Breast epithelium (tissue), 4 donors: ENCODE measurements around the gene AP2A1. TPM values are rescaled to one million over a fixed set of nuclear protein-coding genes. Genes with fewer than 3 reads are reported as not detected.

Source experiments
- DNase-seq, 2 donors: peaks; one replicate each; pipeline ENCODE4 v3.0.0-alpha.2; 2019; ENCODE audit warnings: low spot score in 2 of 2
- H3K27ac ChIP-seq, 2 donors: fragments of 200-600 bp; sonication (generic) in 1 of 2; one replicate each; pipeline ENCODE4 v1.5.1; 2016 to 2019; ENCODE audit warnings: mild to moderate bottlenecking in 1 of 2
- H3K27me3 ChIP-seq, 2 donors: fragments of 200-600 bp; sonication (generic) in 1 of 2; one replicate each; pipeline versions ENCODE4 v1.5.1 to v1.6.0; 2017 to 2019; ENCODE audit warnings: control low read depth in 1 of 2, mild to moderate bottlenecking in 1 of 2
- H3K36me3 ChIP-seq: fragments of 200-600 bp; one replicate; pipeline ENCODE4 v1.5.1; 2019
- H3K4me1 ChIP-seq, 2 donors: fragments of 200-600 bp; sonication (generic); one replicate each; pipeline ENCODE4 v1.5.1; 2016 to 2019; ENCODE audit warnings: control low read depth in 1 of 2
- H3K4me3 ChIP-seq, 3 donors: fragments of 200-600 bp; sonication (generic); 1 replicate in 2 of 3; 2 replicates in 1 of 3; pipeline ENCODE4 v1.5.1; 2016 to 2019; ENCODE audit warnings: mild to moderate bottlenecking in 3 of 3, moderate library complexity in 2 of 3
- H3K9me3 ChIP-seq, 2 donors: fragments of 200-600 bp; sonication (generic) in 1 of 2; one replicate each; pipeline ENCODE4 v1.5.1; 2016 to 2019; ENCODE audit warnings: control low read depth in 1 of 2
- POLR2A ChIP-seq: fragments of 450-650 bp; IDR thresholded peaks from one replicate; pipeline ENCODE4 v1.6.1; 2016; ENCODE audit warnings: antibody characterized with exemption, mild to moderate bottlenecking, moderate library complexity
- POLR2AphosphoS5 ChIP-seq, 3 donors: sonication (generic); formaldehyde crosslinking; IDR thresholded peaks; one replicate each; pipeline ENCODE4 v1.6.1; 2017; ENCODE audit warnings: antibody characterized with exemption in 3 of 3
- intact Hi-C: fragments of 100-400 bp; cut with DNase I; formaldehyde crosslinking; loops from one replicate; pipeline ENCODE4 v1.15.1; 2023; ENCODE audit warnings: low total_unique reads
- total RNA-seq, 3 donors: library from RNA; depleted of rRNA; stranded (reverse); fragments of >200 nt; gene quantifications; one replicate each; pipeline ENCODE4 v1.1.0, GENCODE V29; 2016
- TF ChIP-seq, protein P1 (sequence below), 3 donors: fragments of 450-650 bp; IDR thresholded peaks; one replicate each; pipeline ENCODE4 v1.5.1; 2016 to 2017; ENCODE audit warnings: antibody characterized with exemption in 3 of 3, mild to moderate bottlenecking in 3 of 3, moderate library complexity in 3 of 3

Gene AP2A1
- total RNA-seq, 3 donors from 2014 or later, result 42.1 to 71.0 (median 59.3) TPM

DNA sequence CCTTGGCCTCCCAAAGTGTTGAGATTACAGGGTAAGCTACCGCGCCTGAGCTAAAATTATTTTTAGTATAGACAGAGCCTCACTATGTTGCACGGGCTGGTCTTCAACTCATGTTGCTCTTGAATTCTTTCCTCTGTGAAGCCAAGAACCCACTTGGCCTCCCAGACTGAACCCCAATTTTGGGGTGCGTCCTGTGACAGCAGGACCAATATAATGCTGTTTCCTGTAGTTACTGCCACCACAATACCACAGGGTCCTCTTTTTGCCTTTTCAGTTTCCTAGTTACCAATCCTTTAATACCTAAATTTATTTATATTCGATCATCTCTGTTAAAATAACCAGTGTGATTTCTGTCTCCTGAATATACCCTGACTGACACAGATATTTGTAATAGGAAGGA lies 36.6 kb upstream of the AP2A1 start:
- no peaks in the 10 kb centered on the region for H3K36me3 ChIP-seq
- H3K9me3 ChIP-seq, result no peaks in the 10 kb centered on the region
- no peak for DNase-seq
- TF ChIP-seq POLR2A (no peak), POLR2AphosphoS5 (IDR thresholded peaks at IDR 0.05) (no peak)
- TF ChIP-seq, protein P1, sequence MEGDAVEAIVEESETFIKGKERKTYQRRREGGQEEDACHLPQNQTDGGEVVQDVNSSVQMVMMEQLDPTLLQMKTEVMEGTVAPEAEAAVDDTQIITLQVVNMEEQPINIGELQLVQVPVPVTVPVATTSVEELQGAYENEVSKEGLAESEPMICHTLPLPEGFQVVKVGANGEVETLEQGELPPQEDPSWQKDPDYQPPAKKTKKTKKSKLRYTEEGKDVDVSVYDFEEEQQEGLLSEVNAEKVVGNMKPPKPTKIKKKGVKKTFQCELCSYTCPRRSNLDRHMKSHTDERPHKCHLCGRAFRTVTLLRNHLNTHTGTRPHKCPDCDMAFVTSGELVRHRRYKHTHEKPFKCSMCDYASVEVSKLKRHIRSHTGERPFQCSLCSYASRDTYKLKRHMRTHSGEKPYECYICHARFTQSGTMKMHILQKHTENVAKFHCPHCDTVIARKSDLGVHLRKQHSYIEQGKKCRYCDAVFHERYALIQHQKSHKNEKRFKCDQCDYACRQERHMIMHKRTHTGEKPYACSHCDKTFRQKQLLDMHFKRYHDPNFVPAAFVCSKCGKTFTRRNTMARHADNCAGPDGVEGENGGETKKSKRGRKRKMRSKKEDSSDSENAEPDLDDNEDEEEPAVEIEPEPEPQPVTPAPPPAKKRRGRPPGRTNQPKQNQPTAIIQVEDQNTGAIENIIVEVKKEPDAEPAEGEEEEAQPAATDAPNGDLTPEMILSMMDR (IDR thresholded peaks at IDR 0.05), result no peak
- H3K4me1 ChIP-seq, result no peaks in the 10 kb centered on the region
- no peak overlapping the region for H3K27ac ChIP-seq
- H3K27me3 ChIP-seq, result no peaks in the 10 kb centered on the region
- H3K4me3 ChIP-seq, result no peak overlapping the region
- intact Hi-C loops, result no loop called here

DNA sequence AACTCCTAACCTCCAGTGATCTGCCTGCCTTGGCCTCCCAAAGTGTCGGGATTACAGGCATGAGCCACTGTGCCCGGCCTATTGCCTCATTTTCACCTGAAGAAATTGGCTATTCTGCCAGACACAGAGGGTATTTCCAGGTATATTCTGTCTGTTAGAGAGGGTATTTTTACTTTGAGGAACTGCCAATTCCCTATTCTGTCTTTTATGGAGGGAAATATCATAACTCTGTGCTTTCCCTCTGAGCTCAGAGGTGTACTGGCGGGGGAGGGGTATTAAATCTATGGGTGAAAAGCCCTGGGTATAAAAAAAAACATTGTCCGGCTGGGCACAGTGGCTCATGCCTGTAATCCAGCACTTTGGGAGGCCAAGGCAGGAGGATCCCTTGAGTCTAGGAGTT lies 28.5 kb upstream of the AP2A1 start:
- intact Hi-C loops, result no loop called here

DNA sequence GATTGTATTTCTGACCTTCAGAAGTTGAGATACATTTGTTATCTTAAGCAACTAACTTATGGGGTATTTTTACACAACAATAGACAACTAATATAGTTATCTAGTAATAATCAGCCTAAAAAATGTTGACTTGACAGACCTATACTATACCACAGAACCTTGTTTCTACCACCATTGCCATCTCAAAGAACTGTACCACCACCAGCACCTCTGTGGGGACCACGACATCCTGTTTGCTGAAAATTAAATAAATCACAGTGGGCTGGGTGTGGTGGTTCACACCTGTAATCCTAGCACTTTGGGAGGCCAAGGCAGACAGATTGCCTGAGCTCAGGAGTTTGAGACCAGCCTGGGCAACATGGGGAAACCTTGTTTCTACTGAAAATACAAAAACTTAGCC lies 27.7 kb upstream of the AP2A1 start:
- Histone ChIP-seq H3K4me1 (no peaks in the 10 kb centered on the region), H3K27me3 (no peaks in the 10 kb centered on the region), H3K4me3 (no peak overlapping the region), H3K36me3 (no peaks in the 10 kb centered on the region), H3K9me3 (no peaks in the 10 kb centered on the region), H3K27ac (no peak overlapping the region)
- intact Hi-C loops, result no loop called here
- DNase-seq, result no peak
- TF ChIP-seq POLR2AphosphoS5 (IDR thresholded peaks at IDR 0.05) (no peak), POLR2A (no peak)
- TF ChIP-seq, protein P1 (IDR thresholded peaks at IDR 0.05), result no peak

More for the DNA sequence above, 28.5 kb upstream of the AP2A1 start:
- no peaks in the 10 kb centered on the region for H3K9me3 ChIP-seq
- no peak overlapping the region for H3K27ac ChIP-seq
- no peak overlapping the region for H3K4me3 ChIP-seq
- no peak for TF ChIP-seq POLR2A
- TF ChIP-seq, protein P1 (IDR thresholded peaks at IDR 0.05), result no peak
- H3K36me3 ChIP-seq, result no peaks in the 10 kb centered on the region
- no peak for DNase-seq
- H3K4me1 ChIP-seq, result no peaks in the 10 kb centered on the region
- no peaks in the 10 kb centered on the region for H3K27me3 ChIP-seq

DNA sequence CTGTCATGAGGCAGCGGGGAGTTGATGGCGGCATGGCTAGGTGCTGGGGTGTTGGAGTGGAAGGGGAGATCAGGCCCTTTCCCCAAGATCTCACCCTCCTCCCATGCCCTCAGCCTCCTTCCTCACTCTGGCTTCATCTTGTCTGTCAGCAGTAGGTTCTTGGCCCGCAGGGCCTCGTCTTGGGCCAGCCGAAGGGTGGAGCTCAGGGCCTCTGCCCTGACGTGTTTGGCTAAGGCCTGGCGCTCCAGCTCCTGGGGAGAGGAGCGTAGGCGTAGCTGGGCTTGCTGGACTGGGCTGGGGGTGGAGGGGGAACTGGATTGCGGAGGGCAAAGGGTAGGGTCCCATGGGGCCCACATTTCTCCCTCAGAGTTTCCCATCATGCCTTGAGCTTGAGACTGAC lies 26.9 kb upstream of the AP2A1 start:
- Histone ChIP-seq H3K27me3 (no peaks in the 10 kb centered on the region), H3K4me1 (no peaks in the 10 kb centered on the region), H3K27ac (no peak overlapping the region), H3K4me3 (no peak overlapping the region), H3K9me3 (no peaks in the 10 kb centered on the region), H3K36me3 (no peaks in the 10 kb centered on the region)
- TF ChIP-seq POLR2AphosphoS5 (IDR thresholded peaks at IDR 0.05) (no peak), POLR2A (no peak)
- TF ChIP-seq, protein P1 (IDR thresholded peaks at IDR 0.05), result no peak
- intact Hi-C loops, result no loop called here
- DNase-seq, result no peak

DNA sequence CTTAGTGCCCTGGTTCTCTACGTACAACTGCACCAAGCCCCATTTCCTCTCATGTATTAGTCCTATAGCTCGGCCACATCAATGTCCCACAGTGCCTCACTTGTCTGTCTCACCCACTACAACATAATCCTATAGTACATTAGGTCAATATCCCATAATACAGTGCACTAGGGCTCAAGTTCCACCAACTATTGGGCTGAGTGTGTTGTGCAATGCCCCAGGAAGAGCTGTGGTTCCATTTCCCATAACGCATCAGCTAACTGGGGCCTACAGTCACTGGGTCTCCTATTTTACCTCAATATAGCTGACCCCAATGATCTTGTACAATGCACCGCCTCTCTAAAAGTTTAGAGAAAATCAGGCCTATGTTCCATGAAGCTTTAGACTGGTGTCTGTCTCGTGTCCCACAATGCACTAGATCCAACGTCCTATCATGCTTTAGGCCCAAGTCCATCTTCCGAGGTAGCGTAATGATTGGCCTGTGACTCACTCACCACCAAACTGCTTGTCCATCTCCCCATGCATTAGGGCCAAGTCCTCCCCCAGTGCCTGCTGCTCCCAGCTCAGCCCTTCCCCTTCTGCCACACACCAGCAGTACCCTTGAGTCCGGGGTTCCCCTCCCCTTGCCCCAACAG lies 25.5 kb upstream of the AP2A1 start:
- H3K9me3 ChIP-seq, result no peaks in the 10 kb centered on the region
- intact Hi-C loops, result no loop called here
- H3K4me3 ChIP-seq, result no peak overlapping the region
- TF ChIP-seq POLR2AphosphoS5 (IDR thresholded peaks at IDR 0.05), result no peak
- TF ChIP-seq, protein P1 (IDR thresholded peaks at IDR 0.05), result no peak
- TF ChIP-seq POLR2A, result no peak
- H3K27me3 ChIP-seq, result no peaks in the 10 kb centered on the region
- no peaks in the 10 kb centered on the region for H3K36me3 ChIP-seq
- DNase-seq, result no peak
- H3K4me1 ChIP-seq, result no peaks in the 10 kb centered on the region
- no peak overlapping the region for H3K27ac ChIP-seq
